ENCODE data around the gene AAGAB. TPM values are rescaled to one million over a fixed set of nuclear protein-coding genes. Genes with fewer than 3 reads are reported as not detected.

AAGAB gene
- total RNA-seq, 1 experiment from 2014 or later = 52.0 TPM

GRCh38 chr15:67168694-67169093 lies 85.8 kb downstream of the AAGAB start:
- no peaks in the 10 kb centered on the region for H3K9me2 ChIP-seq (ENCODE audit: insufficient read depth)
- H2AFZ ChIP-seq (ENCODE audit: low read depth, low read length, poor library complexity, severe bottlenecking) = no peak overlapping the region
- no TSS peak for BruUV-seq (replicated peaks)
- peaks cover 8 to 58% of the 10 kb centered on the region in 2 experiments; a peak in 3 of 4 replicates for H3K4me1 ChIP-seq (ENCODE audit: control insufficient read depth in 1 of 2, insufficient read depth in 2 of 2, low read length in 2 of 2)
- no peak overlapping the region for H3K27ac ChIP-seq (ENCODE audit: low read depth, low read length)
- no peak overlapping the region for H3K4me3 ChIP-seq (replicated peaks in 1 of 2; ENCODE audit: low read depth in 1 of 2, low read length in 2 of 2)
- H3K4me2 ChIP-seq (ENCODE audit: low read length) = no peak overlapping the region
- ChIA-PET CTCF (interaction anchor here (0.7 kb wide), 1 partner anchor 222 kb away, joined by 3 read pairs; no protein-coding TSS in a partner anchor), POLR2A (no interaction called here), RAD21 (ENCODE audit: low non-redundant PET in 1 of 2, low total read pairs in 2 of 2, uncharacterized antibody in 2 of 2, unreplicated experiment in 2 of 2) (no interaction called here)
- H4K20me1 ChIP-seq (ENCODE audit: insufficient read depth) = no peaks in the 10 kb centered on the region
- no peaks in the 10 kb centered on the region for H3K27me3 ChIP-seq (ENCODE audit: insufficient read depth, low read length)
- intact Hi-C loops (cut with micrococcal nuclease) = no loop called here
- peaks cover 36% of the 10 kb centered on the region; the same call in 1 of the 2 replicates for H3K79me2 ChIP-seq (ENCODE audit: insufficient read depth, low read length)
- no peak for TF ChIP-seq CTCF (IDR thresholded peaks at IDR 0.05 in 2 of 3, conservative IDR thresholded peaks at IDR 0.05 in 1 of 3; ENCODE audit: borderline replicate concordance in 1 of 3, insufficient read depth in 1 of 3, low read depth in 2 of 3, low read length in 2 of 3)
- TF ChIP-seq POLR2A (IDR thresholded peaks at IDR 0.05; ENCODE audit: borderline replicate concordance, extremely low read depth, insufficient read depth, insufficient read length) = no peak
- TF ChIP-seq POLR2AphosphoS5 (IDR thresholded peaks at IDR 0.05; ENCODE audit: low read depth, low read length) = no peak
- TF ChIP-seq EZH2 (IDR thresholded peaks at IDR 0.05) = no peak
- TF ChIP-seq EZH2phosphoT487 (IDR thresholded peaks at IDR 0.05; ENCODE audit: borderline replicate concordance) = no peak
- TF ChIP-seq MAX (IDR thresholded peaks at IDR 0.05) = no peak
- H3K9me3 ChIP-seq (ENCODE audit: control insufficient read depth in 1 of 2, insufficient read depth in 1 of 2, low read depth in 1 of 2, low read length in 2 of 2) = no peaks in the 10 kb centered on the region
- DNase-seq (ENCODE audit: low read depth, low spot score) = no peak
- ATAC-seq = no peak
- peaks cover 2 to 62% of the 10 kb centered on the region in 2 experiments; a peak in 2 of 4 replicates for H3K36me3 ChIP-seq (ENCODE audit: control insufficient read depth in 1 of 2, insufficient read depth in 2 of 2, low read length in 2 of 2)
- H3K9ac ChIP-seq (ENCODE audit: low read length) = no peak overlapping the region

- ChIA-PET RAD21 (ENCODE audit: low non-redundant PET in 1 of 2, low total read pairs in 2 of 2, uncharacterized antibody in 2 of 2, unreplicated experiment in 2 of 2) (no interaction called here), POLR2A (no interaction called here), CTCF (no interaction called here)
- DNase-seq (ENCODE audit: low read depth, low spot score) = no peak
- Histone ChIP-seq H3K4me2 (ENCODE audit: low read length) (no peak overlapping the region), H3K4me1 (ENCODE audit: control insufficient read depth in 1 of 2, insufficient read depth in 2 of 2, low read length in 2 of 2) (peaks cover 12 to 56% of the 10 kb centered on the region in 2 experiments), H2AFZ (ENCODE audit: low read depth, low read length, poor library complexity, severe bottlenecking) (no peak overlapping the region), H4K20me1 (ENCODE audit: insufficient read depth) (no peaks in the 10 kb centered on the region), H3K9me3 (ENCODE audit: control insufficient read depth in 1 of 2, insufficient read depth in 1 of 2, low read depth in 1 of 2, low read length in 2 of 2) (no peaks in the 10 kb centered on the region), H3K9me2 (ENCODE audit: insufficient read depth) (no peaks in the 10 kb centered on the region), H3K36me3 (ENCODE audit: control insufficient read depth in 1 of 2, insufficient read depth in 2 of 2, low read length in 2 of 2) (peaks cover 2 to 58% of the 10 kb centered on the region in 2 experiments; a peak in 2 of 4 replicates), H3K27me3 (ENCODE audit: insufficient read depth, low read length) (no peaks in the 10 kb centered on the region), H3K9ac (ENCODE audit: low read length) (no peak overlapping the region), H3K4me3 (replicated peaks in 1 of 2; ENCODE audit: low read depth in 1 of 2, low read length in 2 of 2) (no peak overlapping the region), H3K79me2 (ENCODE audit: insufficient read depth, low read length) (peaks cover 42% of the 10 kb centered on the region), H3K27ac (ENCODE audit: low read depth, low read length) (no peak overlapping the region)
- no TSS peak for BruUV-seq (replicated peaks)
- intact Hi-C loops (cut with micrococcal nuclease) = no loop called here
- no peak for ATAC-seq
- no peak for TF ChIP-seq ZFX (IDR thresholded peaks at IDR 0.05)
- no peak for TF ChIP-seq EGR1 (IDR thresholded peaks at IDR 0.05; ENCODE audit: low read depth)
- no peak for TF ChIP-seq CTCF (IDR thresholded peaks at IDR 0.05 in 2 of 3, conservative IDR thresholded peaks at IDR 0.05 in 1 of 3; ENCODE audit: borderline replicate concordance in 1 of 3, insufficient read depth in 1 of 3, low read depth in 2 of 3, low read length in 2 of 3)
- TF ChIP-seq CEBPB (IDR thresholded peaks at IDR 0.05; ENCODE audit: low read depth) = no peak
- no peak for TF ChIP-seq JUND (IDR thresholded peaks at IDR 0.05)
- TF ChIP-seq TCF7L2 (IDR thresholded peaks at IDR 0.05; ENCODE audit: borderline replicate concordance, extremely low read depth, insufficient read depth, insufficient read length) = no peak
- TF ChIP-seq ELF1 (IDR thresholded peaks at IDR 0.05; ENCODE audit: borderline replicate concordance, low read depth) = no peak
- TF ChIP-seq EZH2phosphoT487 (IDR thresholded peaks at IDR 0.05; ENCODE audit: borderline replicate concordance) = no peak
- no peak for TF ChIP-seq POLR2AphosphoS5 (IDR thresholded peaks at IDR 0.05; ENCODE audit: low read depth, low read length)
- TF ChIP-seq RAD21 (IDR thresholded peaks at IDR 0.05; ENCODE audit: low read depth) = no peak
- TF ChIP-seq CBX3 (IDR thresholded peaks at IDR 0.05; ENCODE audit: low read depth) = no peak
- TF ChIP-seq POLR2A (IDR thresholded peaks at IDR 0.05; ENCODE audit: borderline replicate concordance, extremely low read depth, insufficient read depth, insufficient read length) = no peak
- TF ChIP-seq ATF3 (IDR thresholded peaks at IDR 0.05) = no peak
- no peak for TF ChIP-seq ZNF274 (IDR thresholded peaks at IDR 0.05; ENCODE audit: low read depth, low read length)
- TF ChIP-seq EZH2 (IDR thresholded peaks at IDR 0.05) = no peak
These were observed 87.4 kb downstream of the AAGAB start for GRCh38 chr15:67167091-67167490.

Data from HCT116 (cell line).